Epithelial cell of proximal tubule (primary cell): ENCODE data around the gene INAFM2. TPM values are rescaled to one million over a fixed set of nuclear protein-coding genes. Genes with fewer than 3 reads are reported as not detected.

Source experiments
- DNase-seq: peaks from one replicate; pipeline ENCODE4 v3.0.0-alpha.2; 2011; ENCODE audit warnings: low read depth
- H3K4me3 ChIP-seq: 2 replicates; pipeline ENCODE4 v1.5.1; 2011; ENCODE audit warnings: low read depth, mild to moderate bottlenecking, low read length
- CTCF ChIP-seq: conservative IDR thresholded peaks from 2 replicates; pipeline ENCODE4 v1.5.1; 2012; ENCODE audit warnings: low read depth, mild to moderate bottlenecking, low read length
- total RNA-seq: library from RNA; depleted of rRNA; stranded (reverse); fragments of >200 nt; gene quantifications from 2 replicates; pipeline ENCODE4 v1.2.3, GENCODE V29; 2015

The INAFM2 gene
- total RNA-seq, 1 donor from 2014 or later, result 15.3 TPM

- H3K4me3 ChIP-seq, result no peak overlapping the region
- DNase-seq, result no peak
- no peak for TF ChIP-seq CTCF
Measured at GRCh38 chr15:40347559-40348473, 24.3 kb downstream of the INAFM2 start.

GRCh38 chr15:40348474-40348870 is 25.0 kb downstream of the INAFM2 start:
- no peak for DNase-seq
- no peak overlapping the region for H3K4me3 ChIP-seq
- no peak for TF ChIP-seq CTCF

GRCh38 chr15:40349163-40349562 is 25.7 kb downstream of the INAFM2 start:
- H3K4me3 ChIP-seq, result no peak overlapping the region
- TF ChIP-seq CTCF, result no peak
- no peak for DNase-seq

GRCh38 chr15:40352281-40352901 is 28.9 kb downstream of the INAFM2 start:
- no peak for DNase-seq
- no peak overlapping the region for H3K4me3 ChIP-seq
- no peak for TF ChIP-seq CTCF

- H3K4me3 ChIP-seq, result no peak overlapping the region
- TF ChIP-seq CTCF, result no peak
- DNase-seq, result no peak
Measured at GRCh38 chr15:40353697-40354096, 30.2 kb downstream of the INAFM2 start.

GRCh38 chr15:40354408-40355171 is 31.1 kb downstream of the INAFM2 start:
- no peak for DNase-seq
- peak; percentile 67 for TF ChIP-seq CTCF
- H3K4me3 ChIP-seq, result no peak overlapping the region
